H9 (cell line): ENCODE measurements around the gene AP2S1. TPM values are rescaled to one million over a fixed set of nuclear protein-coding genes. Genes with fewer than 3 reads are reported as not detected.

ENCODE experiments used
- DNase-seq: peaks from one replicate; pipeline ENCODE4 v3.0.0-alpha.2; 2017
- H2AFZ ChIP-seq: one replicate; pipeline ENCODE4 v1.6.1; 2013; ENCODE audit warnings: mild to moderate bottlenecking, low read length, control low read depth, moderate library complexity
- H2AK5ac ChIP-seq: 2 replicates; pipeline ENCODE4 v1.6.1; 2013; ENCODE audit warnings: low read length, control low read depth, mixed read lengths; ENCODE audit not compliant: insufficient read length
- H2BK120ac ChIP-seq: one replicate; pipeline ENCODE4 v1.6.1; 2013; ENCODE audit warnings: low read depth, mild to moderate bottlenecking, low read length, control low read depth, inconsistent platforms; ENCODE audit not compliant: poor library complexity, severe bottlenecking
- H2BK12ac ChIP-seq: 2 replicates; pipeline ENCODE4 v1.6.1; 2013; ENCODE audit warnings: low read length, control low read depth, mixed read lengths, low read depth; ENCODE audit not compliant: insufficient read length
- H2BK15ac ChIP-seq: 2 replicates; pipeline ENCODE4 v1.6.1; 2013; ENCODE audit warnings: low read depth, low read length, control low read depth
- H2BK20ac ChIP-seq: one replicate; pipeline ENCODE4 v1.6.1; 2013; ENCODE audit warnings: low read depth, mild to moderate bottlenecking, low read length, control low read depth, inconsistent platforms; ENCODE audit not compliant: poor library complexity, severe bottlenecking
- H2BK5ac ChIP-seq: 2 replicates; pipeline ENCODE4 v1.6.1; 2013; ENCODE audit warnings: low read length, control low read depth, mixed read lengths; ENCODE audit not compliant: insufficient read length
- H3K14ac ChIP-seq: 2 replicates; pipeline ENCODE4 v1.6.1; 2013; ENCODE audit warnings: low read length, control low read depth; ENCODE audit not compliant: insufficient read depth
- H3K18ac ChIP-seq: 2 replicates; pipeline ENCODE4 v1.6.1; 2013; ENCODE audit warnings: low read depth, mild to moderate bottlenecking, mixed read lengths, low read length, control low read depth; ENCODE audit not compliant: insufficient read length
- H3K23ac ChIP-seq: 2 replicates; pipeline ENCODE4 v1.6.1; 2013; ENCODE audit warnings: low read length, control low read depth, mixed read lengths, low read depth; ENCODE audit not compliant: insufficient read length
- H3K23me2 ChIP-seq: 2 replicates; pipeline ENCODE4 v1.6.1; 2013; ENCODE audit warnings: low read depth, mild to moderate bottlenecking, mixed read lengths, low read length, control low read depth; ENCODE audit not compliant: insufficient read length, poor library complexity, severe bottlenecking
- H3K27ac ChIP-seq: 2 replicates; pipeline ENCODE4 v1.5.1; 2013; ENCODE audit warnings: low read length, control low read depth, mixed read lengths, low read depth; ENCODE audit not compliant: insufficient read length
- H3K27me3 ChIP-seq: 2 replicates; pipeline ENCODE4 v1.6.1; 2013; ENCODE audit warnings: low read length, control low read depth, inconsistent platforms; ENCODE audit not compliant: insufficient read depth
- H3K4ac ChIP-seq: 2 replicates; pipeline ENCODE4 v1.6.1; 2013; ENCODE audit warnings: low read depth, mild to moderate bottlenecking, control low read depth, inconsistent platforms, low read length, moderate library complexity
- H3K4me1 ChIP-seq: 2 replicates; pipeline ENCODE4 v1.6.1; 2013; ENCODE audit warnings: low read length, control low read depth, inconsistent platforms; ENCODE audit not compliant: insufficient read depth
- H3K4me2 ChIP-seq: 2 replicates; pipeline ENCODE4 v1.6.1; 2013; ENCODE audit warnings: low read length, control low read depth, mixed read lengths; ENCODE audit not compliant: insufficient read length, insufficient read depth
- H3K56ac ChIP-seq: 2 replicates; pipeline ENCODE4 v1.6.1; 2013; ENCODE audit warnings: low read depth, mild to moderate bottlenecking, mixed read lengths, low read length, control low read depth; ENCODE audit not compliant: insufficient read length
- H3K79me1 ChIP-seq: 2 replicates; pipeline ENCODE4 v1.6.1; 2013; ENCODE audit warnings: low read depth, mild to moderate bottlenecking, moderate library complexity, low read length, control low read depth, inconsistent platforms; ENCODE audit not compliant: insufficient read depth, poor library complexity, severe bottlenecking
- H3K79me2 ChIP-seq: 2 replicates; pipeline ENCODE4 v1.6.1; 2013; ENCODE audit warnings: low read length, control low read depth, inconsistent platforms; ENCODE audit not compliant: insufficient read depth
- H3K9ac ChIP-seq: 2 replicates; pipeline ENCODE4 v1.6.1; 2013; ENCODE audit warnings: low read length, control low read depth, mixed read lengths; ENCODE audit not compliant: insufficient read length; ENCODE audit errors: extremely low read depth
- H3K9me3 ChIP-seq: one replicate; pipeline ENCODE4 v1.6.1; 2013; ENCODE audit warnings: low read depth, low read length, inconsistent platforms; ENCODE audit not compliant: control insufficient read depth
- H3T11ph ChIP-seq: one replicate; pipeline ENCODE4 v1.6.1; 2013; ENCODE audit warnings: mild to moderate bottlenecking, low read length, control low read depth, inconsistent platforms
- H4K20me1 ChIP-seq: one replicate; pipeline ENCODE4 v1.6.1; 2013; ENCODE audit not compliant: control insufficient read depth, insufficient read length, insufficient read depth
- H4K5ac ChIP-seq: 2 replicates; pipeline ENCODE4 v1.6.1; 2013; ENCODE audit warnings: low read depth, mild to moderate bottlenecking, mixed read lengths, low read length, control low read depth; ENCODE audit not compliant: insufficient read length
- H4K8ac ChIP-seq: replicated peaks from 2 replicates; pipeline ENCODE4 v1.6.1; 2013; ENCODE audit warnings: low read length, control low read depth, mixed read lengths, low read depth; ENCODE audit not compliant: insufficient read length
- H4K91ac ChIP-seq: 2 replicates; pipeline ENCODE4 v1.6.1; 2013; ENCODE audit warnings: low read depth, mild to moderate bottlenecking, moderate library complexity, mixed read lengths, low read length, control low read depth; ENCODE audit not compliant: insufficient read length
- H3K27ac Mint-ChIP-seq, 3 experiments: 2 replicates in 2 of 3; 3 replicates in 1 of 3; pipeline ENCODE4 v1.8.0; 2020 to 2021; ENCODE audit warnings: mixed read lengths in 3 of 3, mild to moderate bottlenecking in 1 of 3, moderate library complexity in 1 of 3
- H3K27me3 Mint-ChIP-seq: 2 replicates; pipeline ENCODE4 v1.8.0; 2021; ENCODE audit warnings: low read depth, mild to moderate bottlenecking, moderate library complexity, mixed read lengths
- H3K36me3 Mint-ChIP-seq, 3 experiments: 2 replicates in 2 of 3; 3 replicates in 1 of 3; pipeline ENCODE4 v1.8.0; 2020 to 2021; ENCODE audit warnings: low read depth in 3 of 3, mixed read lengths in 3 of 3; ENCODE audit not compliant: insufficient read depth in 1 of 3
- H3K4me1 Mint-ChIP-seq, 2 experiments: 2 replicates each; pipeline ENCODE4 v1.8.0; 2020; ENCODE audit warnings: mixed read lengths in 2 of 2
- H3K4me3 Mint-ChIP-seq, 2 experiments: 2 replicates in 1 of 2; 3 replicates in 1 of 2; pipeline ENCODE4 v1.8.0; 2020 to 2021; ENCODE audit warnings: mild to moderate bottlenecking in 2 of 2, mixed read lengths in 2 of 2, moderate library complexity in 1 of 2
- H3K9me3 Mint-ChIP-seq, 2 experiments: 2 replicates in 1 of 2; 3 replicates in 1 of 2; pipeline ENCODE4 v1.8.0; 2020; ENCODE audit warnings: mild to moderate bottlenecking in 2 of 2, mixed read lengths in 2 of 2, moderate library complexity in 1 of 2
- WGBS: extraction: QIAGEN DNeasy Blood & Tissue Kit; methylation state at CpG from one replicate; pipeline ENCODE4 v1.1.7; 2013; ENCODE audit warnings: missing lambda C conversion rate, low lambda C conversion rate, mixed read lengths; ENCODE audit not compliant: insufficient read length; ENCODE audit errors: extremely low coverage; 5-methylcytosine and 5-hydroxymethylcytosine counted together
- total RNA-seq: library from RNA; stranded (reverse); gene quantifications from 2 replicates; pipeline ENCODE4 v1.2.1, GENCODE V29; 2021
- TF ChIP-seq, protein P1 (sequence below): fragments of 200-600 bp; sonication (generic); conservative IDR thresholded peaks from 3 replicates; pipeline ENCODE4 v1.8.0; 2021; ENCODE audit warnings: antibody characterized with exemption, mild to moderate bottlenecking

AP2S1 gene
- total RNA-seq, 1 experiment from 2014 or later: 193 TPM

DNA sequence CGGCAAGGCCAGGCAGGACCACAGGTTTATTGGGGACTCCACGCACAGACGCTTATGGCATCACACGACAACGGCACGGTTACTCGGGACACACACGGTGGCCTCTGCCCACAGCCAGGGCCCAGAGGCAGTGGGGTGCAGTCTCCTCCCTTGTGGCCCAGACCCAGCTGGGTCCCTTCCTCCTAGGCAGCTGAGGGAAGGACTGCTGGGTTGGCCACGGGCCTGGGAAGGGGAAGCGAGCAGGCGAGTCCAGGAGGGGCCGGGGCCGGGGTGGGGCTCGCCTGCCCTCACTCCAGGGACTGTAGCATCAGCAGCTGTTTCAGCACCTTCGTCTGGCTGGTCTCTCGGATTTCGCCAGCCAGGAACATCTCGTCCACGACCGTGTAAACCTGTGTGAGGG lies 12.5 kb downstream of the AP2S1 start:
- Histone ChIP-seq H3K14ac (no peak overlapping the region), H2BK20ac (no peak overlapping the region), H3K79me1 (no peaks in the 10 kb centered on the region), H3K27ac (no peak overlapping the region), H3K23me2 (no peaks in the 10 kb centered on the region), H3K27me3 (no peaks in the 10 kb centered on the region), H4K5ac (no peak overlapping the region), H4K8ac (no peak overlapping the region), H3T11ph (no peak overlapping the region), H3K4me1 (no peaks in the 10 kb centered on the region), H3K4me2 (no peak overlapping the region), H2BK120ac (no peak overlapping the region), H3K23ac (no peak overlapping the region), H3K79me2 (no peaks in the 10 kb centered on the region), H4K20me1 (no peaks in the 10 kb centered on the region), H3K9ac (no peak overlapping the region), H2BK15ac (no peak overlapping the region), H2AK5ac (no peak overlapping the region), H4K91ac (no peak overlapping the region), H2BK5ac (no peak overlapping the region), H2BK12ac (no peak overlapping the region), H3K4ac (no peak overlapping the region), H2AFZ (no peak overlapping the region), H3K56ac (no peak overlapping the region), H3K9me3 (no peaks in the 10 kb centered on the region), H3K18ac (no peak overlapping the region)
- Mint-ChIP-seq H3K4me3 (no peak overlapping the region), H3K27ac (no peak overlapping the region), H3K27me3 (no peaks in the 10 kb centered on the region), H3K4me1 (no peaks in the 10 kb centered on the region), H3K36me3 (peaks cover 18 to 46% (median 37%) of the 10 kb centered on the region in 3 experiments; a peak in 6 of 7 replicates), H3K9me3 (no peaks in the 10 kb centered on the region; a peak in 2 of 5 replicates)
- TF ChIP-seq, protein P1, sequence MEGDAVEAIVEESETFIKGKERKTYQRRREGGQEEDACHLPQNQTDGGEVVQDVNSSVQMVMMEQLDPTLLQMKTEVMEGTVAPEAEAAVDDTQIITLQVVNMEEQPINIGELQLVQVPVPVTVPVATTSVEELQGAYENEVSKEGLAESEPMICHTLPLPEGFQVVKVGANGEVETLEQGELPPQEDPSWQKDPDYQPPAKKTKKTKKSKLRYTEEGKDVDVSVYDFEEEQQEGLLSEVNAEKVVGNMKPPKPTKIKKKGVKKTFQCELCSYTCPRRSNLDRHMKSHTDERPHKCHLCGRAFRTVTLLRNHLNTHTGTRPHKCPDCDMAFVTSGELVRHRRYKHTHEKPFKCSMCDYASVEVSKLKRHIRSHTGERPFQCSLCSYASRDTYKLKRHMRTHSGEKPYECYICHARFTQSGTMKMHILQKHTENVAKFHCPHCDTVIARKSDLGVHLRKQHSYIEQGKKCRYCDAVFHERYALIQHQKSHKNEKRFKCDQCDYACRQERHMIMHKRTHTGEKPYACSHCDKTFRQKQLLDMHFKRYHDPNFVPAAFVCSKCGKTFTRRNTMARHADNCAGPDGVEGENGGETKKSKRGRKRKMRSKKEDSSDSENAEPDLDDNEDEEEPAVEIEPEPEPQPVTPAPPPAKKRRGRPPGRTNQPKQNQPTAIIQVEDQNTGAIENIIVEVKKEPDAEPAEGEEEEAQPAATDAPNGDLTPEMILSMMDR: no peak
- no peak for DNase-seq
- no CpG with 5 or more reads among the region's 20 CpGs for WGBS
